ENCODE measurements around the gene MSRB2.

MSRB2 gene

DNA sequence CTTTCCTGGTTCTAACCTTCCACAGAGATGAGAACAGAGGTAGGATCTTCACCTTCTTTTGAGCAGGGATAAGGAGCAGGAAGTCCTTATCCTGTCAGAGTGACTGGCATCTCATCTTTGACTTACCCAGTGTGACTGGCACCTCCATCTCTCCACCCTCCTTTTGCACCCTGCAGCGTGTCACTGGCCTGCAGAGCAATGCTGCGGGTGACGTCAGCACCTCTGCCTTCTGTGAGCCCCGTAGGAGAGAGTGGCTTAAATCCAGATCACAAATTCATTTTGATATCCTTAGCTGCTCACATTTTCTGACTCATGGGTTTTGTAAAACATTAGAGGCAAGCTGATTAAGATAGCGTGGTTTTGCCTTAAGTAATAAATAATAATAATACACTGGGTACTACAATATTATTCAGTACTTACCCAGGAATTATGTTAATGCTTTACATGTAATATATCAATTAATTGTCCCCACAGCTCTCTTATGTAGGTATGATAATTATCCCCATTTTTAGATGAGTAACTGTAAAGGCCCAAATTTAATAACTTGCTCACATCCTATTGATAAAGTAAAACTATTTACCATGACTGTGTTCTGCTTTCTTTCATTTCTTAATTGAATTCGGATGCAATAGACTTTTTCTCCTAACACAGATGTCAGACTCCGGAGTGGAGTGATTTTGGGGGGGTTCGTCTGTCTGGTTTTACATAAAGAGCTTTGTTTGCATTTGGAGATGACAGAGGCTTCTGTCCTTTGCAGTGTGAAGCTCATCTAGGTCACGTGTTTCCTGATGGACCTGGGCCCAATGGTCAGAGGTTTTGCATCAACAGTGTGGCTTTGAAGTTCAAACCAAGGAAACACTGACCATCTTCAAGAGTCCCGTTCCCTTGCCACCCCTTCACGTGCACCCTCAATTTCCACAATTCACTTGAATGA lies 24.9 kb downstream of the MSRB2 start:
- TF ChIP-seq REST (IDR thresholded peaks at IDR 0.05; ENCODE audit: insufficient read depth in 1 of 2, low read depth in 2 of 2, low read length in 2 of 2): no peak
- TF ChIP-seq TAF1 (IDR thresholded peaks at IDR 0.05; ENCODE audit: borderline replicate concordance, insufficient read depth, low read length): no peak
- no peak for TF ChIP-seq POLR2AphosphoS5 (IDR thresholded peaks at IDR 0.05; ENCODE audit: low read depth, low read length)
- TF ChIP-seq FOXP2 (optimal IDR thresholded peaks at IDR 0.05; ENCODE audit: borderline replicate concordance, extremely low read depth, extremely low read length, insufficient read depth): no peak
- TF ChIP-seq SIN3A (IDR thresholded peaks at IDR 0.05; ENCODE audit: borderline replicate concordance, insufficient read depth, low read length): no peak

DNA sequence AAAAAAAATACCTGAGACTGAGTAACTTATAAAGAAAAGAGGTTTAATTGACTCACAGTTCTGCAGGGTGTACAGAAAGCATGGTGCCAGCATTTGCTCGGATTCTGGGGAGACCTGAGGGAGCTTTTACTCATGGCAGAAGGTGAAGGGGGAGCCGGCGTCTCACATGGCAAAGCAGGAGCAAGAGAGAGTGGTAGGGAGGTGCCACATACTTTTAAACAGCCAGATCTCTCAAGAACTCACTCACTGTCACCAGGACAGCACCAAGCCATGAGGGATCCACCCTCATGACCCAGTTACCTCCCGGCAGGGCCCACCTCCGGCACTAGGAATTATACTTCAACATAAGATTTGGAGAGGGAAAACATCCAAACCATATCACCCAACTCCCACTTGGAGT lies 25.8 kb downstream of the MSRB2 start:
- no peak for TF ChIP-seq REST (IDR thresholded peaks at IDR 0.05; ENCODE audit: insufficient read depth in 1 of 2, low read depth in 2 of 2, low read length in 2 of 2)

- TF ChIP-seq TAF1 (IDR thresholded peaks at IDR 0.05; ENCODE audit: borderline replicate concordance, insufficient read depth, low read length): no peak
- TF ChIP-seq POLR2AphosphoS5 (IDR thresholded peaks at IDR 0.05; ENCODE audit: low read depth, low read length): no peak
- no peak for TF ChIP-seq FOXP2 (optimal IDR thresholded peaks at IDR 0.05; ENCODE audit: borderline replicate concordance, extremely low read depth, extremely low read length, insufficient read depth)
- TF ChIP-seq REST (IDR thresholded peaks at IDR 0.05; ENCODE audit: insufficient read depth in 1 of 2, low read depth in 2 of 2, low read length in 2 of 2): no peak
- TF ChIP-seq SIN3A (IDR thresholded peaks at IDR 0.05; ENCODE audit: borderline replicate concordance, insufficient read depth, low read length): no peak
Measured at GRCh38 chr10:23136462-23136861, 41.1 kb downstream of the MSRB2 start.

- no peak for TF ChIP-seq POLR2AphosphoS5 (IDR thresholded peaks at IDR 0.05; ENCODE audit: low read depth, low read length)
- TF ChIP-seq REST (IDR thresholded peaks at IDR 0.05; ENCODE audit: insufficient read depth in 1 of 2, low read depth in 2 of 2, low read length in 2 of 2): no peak
- TF ChIP-seq TAF1 (IDR thresholded peaks at IDR 0.05; ENCODE audit: borderline replicate concordance, insufficient read depth, low read length): no peak
- TF ChIP-seq FOXP2 (optimal IDR thresholded peaks at IDR 0.05; ENCODE audit: borderline replicate concordance, extremely low read depth, extremely low read length, insufficient read depth): no peak
- no peak for TF ChIP-seq SIN3A (IDR thresholded peaks at IDR 0.05; ENCODE audit: borderline replicate concordance, insufficient read depth, low read length)
Measured at GRCh38 chr10:23139677-23140076, 44.3 kb downstream of the MSRB2 start.

Data from PFSK-1 (cell line).